Ishikawa (cell line): Measurements from ENCODE around the gene NR2F2.

Source experiments
- CEBPB ChIP-seq: IDR thresholded peaks from 2 replicates; pipeline ENCODE4 v1.6.1; 2012
- CREB1 ChIP-seq: IDR thresholded peaks from 2 replicates; pipeline ENCODE4 v1.6.1; 2012; ENCODE audit warnings: low read depth
- EGR1 ChIP-seq: IDR thresholded peaks from 2 replicates; pipeline ENCODE4 v1.6.1; 2012
- EP300 ChIP-seq: IDR thresholded peaks from 2 replicates; pipeline ENCODE4 v1.6.1; 2012; ENCODE audit warnings: borderline replicate concordance
- FOXM1 ChIP-seq: IDR thresholded peaks from 2 replicates; pipeline ENCODE4 v1.6.1; 2012; ENCODE audit warnings: low read depth, borderline replicate concordance
- NFIC ChIP-seq: IDR thresholded peaks from 2 replicates; pipeline ENCODE4 v1.6.1; 2012
- RAD21 ChIP-seq: IDR thresholded peaks from 2 replicates; pipeline ENCODE4 v1.6.1; 2012; ENCODE audit warnings: low read depth
- REST ChIP-seq: IDR thresholded peaks from 2 replicates; pipeline ENCODE4 v1.6.1; 2012; ENCODE audit warnings: low read depth, mild to moderate bottlenecking
- TAF1 ChIP-seq: IDR thresholded peaks from 2 replicates; pipeline ENCODE4 v1.6.1; 2012; ENCODE audit warnings: low read depth, mild to moderate bottlenecking
- TCF12 ChIP-seq: IDR thresholded peaks from 2 replicates; pipeline ENCODE4 v1.6.1; 2012; ENCODE audit warnings: low read depth
- TEAD4 ChIP-seq: IDR thresholded peaks from 2 replicates; pipeline ENCODE4 v1.6.1; 2012
- USF1 ChIP-seq: IDR thresholded peaks from 2 replicates; pipeline ENCODE4 v1.6.1; 2012
- YY1 ChIP-seq: IDR thresholded peaks from 2 replicates; pipeline ENCODE4 v1.6.1; 2012; ENCODE audit warnings: low read depth
- ZBTB7A ChIP-seq: IDR thresholded peaks from 2 replicates; pipeline ENCODE4 v1.6.1; 2012; ENCODE audit warnings: low read depth
- TF ChIP-seq, protein P1 (sequence below): IDR thresholded peaks from 2 replicates; pipeline ENCODE4 v1.6.1; 2012

Gene NR2F2

GRCh38 chr15:96326328-96327154 lies 4.0 kb upstream of the NR2F2 start:
- TF ChIP-seq EP300 (no peak), CEBPB (no peak), NFIC (no peak), EGR1 (no peak), TEAD4 (no peak), CREB1 (no peak), TAF1 (no peak), USF1 (no peak), FOXM1 (no peak), RAD21 (no peak), TCF12 (no peak), REST (no peak), YY1 (no peak), ZBTB7A (no peak)
- TF ChIP-seq, protein P1, sequence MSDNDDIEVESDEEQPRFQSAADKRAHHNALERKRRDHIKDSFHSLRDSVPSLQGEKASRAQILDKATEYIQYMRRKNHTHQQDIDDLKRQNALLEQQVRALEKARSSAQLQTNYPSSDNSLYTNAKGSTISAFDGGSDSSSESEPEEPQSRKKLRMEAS = no peak

DNA sequence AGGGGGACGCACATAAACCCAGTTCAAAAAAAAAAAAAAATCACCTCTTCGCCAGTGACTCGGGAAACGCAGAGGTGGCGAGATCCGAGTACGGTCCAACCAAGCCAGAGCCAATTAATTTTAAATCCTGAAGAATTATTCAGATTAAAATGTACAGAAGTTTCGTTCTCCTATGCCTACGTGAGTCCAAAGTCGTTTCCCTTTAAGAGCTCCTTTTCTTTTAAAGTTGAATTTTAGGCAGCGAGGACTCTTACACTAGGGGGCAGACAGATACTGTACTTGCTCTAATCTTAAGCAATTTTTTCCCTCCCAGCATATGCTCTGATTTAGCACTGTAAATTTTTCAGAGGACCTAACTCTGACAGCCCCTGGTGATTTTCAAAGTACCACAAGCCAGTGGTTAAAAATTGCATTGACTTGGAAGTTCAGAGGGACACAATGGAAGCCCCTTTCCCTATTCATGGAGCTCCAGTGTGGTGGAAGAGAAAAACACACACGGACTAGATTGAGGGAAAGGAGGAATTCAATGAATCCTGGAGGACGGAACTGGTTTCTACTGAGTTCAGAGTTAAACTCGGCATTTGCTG lies 3.3 kb upstream of the NR2F2 start:
- TF ChIP-seq RAD21 = peak; percentile 49
- no peak for TF ChIP-seq ZBTB7A

GRCh38 chr15:96328181-96328876 lies 2.2 kb upstream of the NR2F2 start:
- TF ChIP-seq EGR1 (no peak), FOXM1 (no peak), CEBPB (no peak), NFIC (no peak), CREB1 (no peak), EP300 (no peak), TAF1 (no peak), RAD21 (no peak), ZBTB7A (no peak), USF1 (no peak), REST (no peak), TCF12 (no peak), YY1 (no peak), TEAD4 (no peak)
- TF ChIP-seq, protein P1 = no peak

- TF ChIP-seq YY1 = no peak
- no peak for TF ChIP-seq CEBPB
- TF ChIP-seq EGR1 = no peak
- TF ChIP-seq CREB1 = no peak
- TF ChIP-seq REST = no peak
- TF ChIP-seq, protein P1 = no peak
- no peak for TF ChIP-seq RAD21
- TF ChIP-seq TCF12 = no peak
- no peak for TF ChIP-seq EP300
- no peak for TF ChIP-seq TAF1
- no peak for TF ChIP-seq NFIC
- TF ChIP-seq ZBTB7A = no peak
- TF ChIP-seq TEAD4 = no peak
- TF ChIP-seq USF1 = no peak
- TF ChIP-seq FOXM1 = no peak
Measured at GRCh38 chr15:96328877-96329195, 1.7 kb upstream of the NR2F2 start.
